ENCODE data around the gene ZBTB3. TPM values are rescaled to one million over a fixed set of nuclear protein-coding genes. Genes with fewer than 3 reads are reported as not detected.
"Not testable (repeated sequence)": the region's sequence is repeated elsewhere in the genome, so short reads cannot be mapped to it uniquely, and the experiment has no call there.

The ZBTB3 gene
- total RNA-seq, 6 experiments from 2014 or later = 7.9 to 10.8 (median 8.9) TPM

DNA sequence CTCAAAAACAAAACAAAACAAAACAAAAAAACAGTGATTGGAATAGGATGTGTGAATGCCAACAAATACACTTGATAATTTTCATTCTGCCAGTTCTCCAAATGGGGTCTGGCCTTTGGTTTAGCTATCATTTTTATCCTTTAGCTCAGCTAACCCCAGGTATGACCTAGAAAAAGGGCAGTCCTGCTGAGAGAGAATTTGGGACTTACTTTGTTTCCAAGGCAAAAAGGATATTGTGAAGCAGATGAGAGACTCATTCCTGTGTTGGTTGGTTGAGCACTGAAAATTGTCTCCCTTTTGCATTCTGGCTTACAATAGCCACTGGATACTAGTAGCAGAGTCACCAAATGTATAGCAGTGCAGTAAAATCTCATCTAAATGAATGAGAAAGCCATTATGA, 16.8 kb downstream of the ZBTB3 start:
- TF ChIP-seq, protein P1, sequence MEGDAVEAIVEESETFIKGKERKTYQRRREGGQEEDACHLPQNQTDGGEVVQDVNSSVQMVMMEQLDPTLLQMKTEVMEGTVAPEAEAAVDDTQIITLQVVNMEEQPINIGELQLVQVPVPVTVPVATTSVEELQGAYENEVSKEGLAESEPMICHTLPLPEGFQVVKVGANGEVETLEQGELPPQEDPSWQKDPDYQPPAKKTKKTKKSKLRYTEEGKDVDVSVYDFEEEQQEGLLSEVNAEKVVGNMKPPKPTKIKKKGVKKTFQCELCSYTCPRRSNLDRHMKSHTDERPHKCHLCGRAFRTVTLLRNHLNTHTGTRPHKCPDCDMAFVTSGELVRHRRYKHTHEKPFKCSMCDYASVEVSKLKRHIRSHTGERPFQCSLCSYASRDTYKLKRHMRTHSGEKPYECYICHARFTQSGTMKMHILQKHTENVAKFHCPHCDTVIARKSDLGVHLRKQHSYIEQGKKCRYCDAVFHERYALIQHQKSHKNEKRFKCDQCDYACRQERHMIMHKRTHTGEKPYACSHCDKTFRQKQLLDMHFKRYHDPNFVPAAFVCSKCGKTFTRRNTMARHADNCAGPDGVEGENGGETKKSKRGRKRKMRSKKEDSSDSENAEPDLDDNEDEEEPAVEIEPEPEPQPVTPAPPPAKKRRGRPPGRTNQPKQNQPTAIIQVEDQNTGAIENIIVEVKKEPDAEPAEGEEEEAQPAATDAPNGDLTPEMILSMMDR (IDR thresholded peaks at IDR 0.05) = no peak
- Mint-ChIP-seq H3K4me3 (no peak overlapping the region), H3K9me3 (no peaks in the 10 kb centered on the region), H3K36me3 (ENCODE audit: low read depth) (peaks cover 17% of the 10 kb centered on the region), H3K27me3 (ENCODE audit: insufficient read depth) (peaks cover 2% of the 10 kb centered on the region; the same call in 1 of the 2 replicates), H3K27ac (no peak overlapping the region), H3K4me1 (ENCODE audit: low read depth) (peaks cover 7% of the 10 kb centered on the region; the same call in 1 of the 2 replicates)
- DNase-seq = no peak

- peak overlapping the region; percentile 40; the same call in 1 of the 2 replicates for H3K27ac Mint-ChIP-seq
- H3K36me3 Mint-ChIP-seq (ENCODE audit: low read depth) = peaks cover 16% of the 10 kb centered on the region
- DNase-seq = no peak
- no peaks in the 10 kb centered on the region for H3K9me3 Mint-ChIP-seq
- TF ChIP-seq, protein P1 (IDR thresholded peaks at IDR 0.05) = peak; percentile 60
- no peak overlapping the region for H3K4me3 Mint-ChIP-seq
- peaks cover 5% of the 10 kb centered on the region; the same call in 1 of the 2 replicates for H3K27me3 Mint-ChIP-seq (ENCODE audit: insufficient read depth)
- H3K4me1 Mint-ChIP-seq (ENCODE audit: low read depth) = peaks cover 19% of the 10 kb centered on the region
Measured at GRCh38 chr11:62732830-62733229, 21.1 kb downstream of the ZBTB3 start.

GRCh38 chr11:62730076-62730475, 23.9 kb downstream of the ZBTB3 start:
- peaks cover 29% of the 10 kb centered on the region for H3K36me3 Mint-ChIP-seq (ENCODE audit: low read depth)
- H3K9me3 Mint-ChIP-seq; DNase-seq; H3K27me3 Mint-ChIP-seq (ENCODE audit: insufficient read depth): not testable (repeated sequence)
- H3K4me3 Mint-ChIP-seq = peak overlapping the region; percentile 96
- peaks cover 26% of the 10 kb centered on the region for H3K4me1 Mint-ChIP-seq (ENCODE audit: low read depth)
- peak overlapping the region; percentile 26; the same call in 1 of the 2 replicates for H3K27ac Mint-ChIP-seq

GRCh38 chr11:62728171-62728988, 25.6 kb downstream of the ZBTB3 start, which contains the start of gene TTC9C:
TSS of gene TTC9C (plus strand) at chr11:62728486. CDS start at chr11:62728849, 363 bp downstream.
- peak; percentile 71 for DNase-seq
- peak within 1 kb of the TSS; percentile 99 for H3K27ac Mint-ChIP-seq
- peaks cover 41% of the 10 kb centered on the region for H3K4me1 Mint-ChIP-seq (ENCODE audit: low read depth)
- TF ChIP-seq, protein P1 (IDR thresholded peaks at IDR 0.05) = no peak
- peaks cover 3% of the 10 kb centered on the region; the same call in 1 of the 2 replicates for H3K27me3 Mint-ChIP-seq (ENCODE audit: insufficient read depth)
- H3K4me3 Mint-ChIP-seq = peak within 1 kb of the TSS; percentile 96
- no peaks in the 10 kb centered on the region for H3K9me3 Mint-ChIP-seq
- H3K36me3 Mint-ChIP-seq (ENCODE audit: low read depth) = peaks cover 43% of the 10 kb centered on the region

DNA sequence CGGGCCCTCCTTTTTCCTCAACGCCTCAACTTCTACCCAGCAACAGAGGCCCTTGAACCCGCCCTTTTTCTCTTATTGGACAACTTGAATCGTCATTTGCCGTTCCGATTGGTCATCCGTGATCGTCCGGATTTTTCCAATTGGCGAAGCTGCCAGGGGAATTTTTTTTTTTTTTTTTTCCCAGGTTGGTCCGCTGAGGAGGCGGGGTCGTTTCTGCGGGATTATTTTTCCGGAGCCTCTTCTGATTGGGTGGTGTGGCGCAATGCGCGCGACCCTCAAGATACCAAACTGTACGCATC, 26.1 kb downstream of the ZBTB3 start:
- Mint-ChIP-seq H3K27me3 (ENCODE audit: insufficient read depth) (peaks cover 3% of the 10 kb centered on the region; the same call in 1 of the 2 replicates), H3K36me3 (ENCODE audit: low read depth) (peaks cover 42% of the 10 kb centered on the region), H3K27ac (peak overlapping the region; percentile 99), H3K9me3 (no peaks in the 10 kb centered on the region), H3K4me1 (ENCODE audit: low read depth) (peaks cover 36% of the 10 kb centered on the region), H3K4me3 (peak overlapping the region; percentile 96)
- TF ChIP-seq, protein P1 (IDR thresholded peaks at IDR 0.05) = no peak
- DNase-seq = peak; percentile 97

Data from HFFc6 (cell line).